NB4 (cell line): Measurements from ENCODE around the gene AIRE.

ENCODE experiments used
- CTCF ChIP-seq: IDR thresholded peaks from one replicate; pipeline ENCODE4 v1.5.1; 2012; ENCODE audit warnings: low read depth, low read length
- MAX ChIP-seq: IDR thresholded peaks from 2 replicates; pipeline ENCODE4 v1.6.1; 2011; ENCODE audit warnings: low read depth, low read length

GRCh38 chr21:44262338-44263056, 23.2 kb upstream of the AIRE start:
- no peak for TF ChIP-seq CTCF
- TF ChIP-seq MAX, result no peak
